ENCODE measurements around the gene KCNH5.

Gene KCNH5

DNA sequence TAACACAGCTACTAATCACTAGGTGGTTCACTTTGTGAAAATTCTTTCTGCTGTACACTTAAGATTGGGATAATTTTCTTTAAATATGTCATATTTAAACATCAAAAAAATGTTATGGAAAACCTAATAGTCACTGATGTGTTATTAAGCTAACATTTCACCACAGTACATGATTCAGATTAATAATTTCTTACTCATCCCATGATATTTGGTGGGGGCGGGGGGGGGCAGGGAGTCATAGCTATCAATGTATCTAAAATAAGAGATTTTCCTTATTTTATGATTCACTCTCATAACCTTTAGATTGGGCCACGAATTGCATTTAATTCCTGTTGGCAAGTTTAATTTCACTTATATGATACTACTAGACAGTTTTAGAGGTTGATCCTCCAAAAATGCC lies 88.8 kb downstream of the KCNH5 start:
- Histone ChIP-seq H3K9me3 (ENCODE audit: low read length) (no peaks in the 10 kb centered on the region), H3K4me3 (ENCODE audit: low read length) (no peak overlapping the region), H3K36me3 (ENCODE audit: insufficient read depth, low read length) (no peaks in the 10 kb centered on the region), H3K4me1 (ENCODE audit: insufficient read depth, low read length) (no peaks in the 10 kb centered on the region), H2AFZ (ENCODE audit: low read depth, low read length) (no peak overlapping the region), H3K27me3 (ENCODE audit: insufficient read depth, low read length) (no peaks in the 10 kb centered on the region)

GRCh38 chr14:62954165-62954564 lies 91.1 kb downstream of the KCNH5 start:
- no peaks in the 10 kb centered on the region for H3K36me3 ChIP-seq (ENCODE audit: insufficient read depth, low read length)
- H3K4me1 ChIP-seq (ENCODE audit: insufficient read depth, low read length) = no peaks in the 10 kb centered on the region
- no peak overlapping the region for H3K4me3 ChIP-seq (ENCODE audit: low read length)
- H3K27me3 ChIP-seq (ENCODE audit: insufficient read depth, low read length) = no peaks in the 10 kb centered on the region
- no peak overlapping the region for H2AFZ ChIP-seq (ENCODE audit: low read depth, low read length)
- no peaks in the 10 kb centered on the region for H3K9me3 ChIP-seq (ENCODE audit: low read length)

GRCh38 chr14:62952226-62952625 lies 93.0 kb downstream of the KCNH5 start:
- H2AFZ ChIP-seq (ENCODE audit: low read depth, low read length) = no peak overlapping the region
- no peak overlapping the region for H3K4me3 ChIP-seq (ENCODE audit: low read length)
- H3K27me3 ChIP-seq (ENCODE audit: insufficient read depth, low read length) = no peaks in the 10 kb centered on the region
- H3K36me3 ChIP-seq (ENCODE audit: insufficient read depth, low read length) = no peaks in the 10 kb centered on the region
- no peaks in the 10 kb centered on the region for H3K9me3 ChIP-seq (ENCODE audit: low read length)
- no peaks in the 10 kb centered on the region for H3K4me1 ChIP-seq (ENCODE audit: insufficient read depth, low read length)

GRCh38 chr14:62947301-62947700 lies 98.0 kb downstream of the KCNH5 start:
- H2AFZ ChIP-seq (ENCODE audit: low read depth, low read length) = no peak overlapping the region
- no peaks in the 10 kb centered on the region for H3K4me1 ChIP-seq (ENCODE audit: insufficient read depth, low read length)
- no peaks in the 10 kb centered on the region for H3K36me3 ChIP-seq (ENCODE audit: insufficient read depth, low read length)
- H3K4me3 ChIP-seq (ENCODE audit: low read length) = no peak overlapping the region
- no peaks in the 10 kb centered on the region for H3K27me3 ChIP-seq (ENCODE audit: insufficient read depth, low read length)
- H3K9me3 ChIP-seq (ENCODE audit: low read length) = no peaks in the 10 kb centered on the region

GRCh38 chr14:62946221-62946620 lies 99.0 kb downstream of the KCNH5 start:
- Histone ChIP-seq H3K4me3 (ENCODE audit: low read length) (no peak overlapping the region), H3K36me3 (ENCODE audit: insufficient read depth, low read length) (no peaks in the 10 kb centered on the region), H3K9me3 (ENCODE audit: low read length) (no peaks in the 10 kb centered on the region), H3K27me3 (ENCODE audit: insufficient read depth, low read length) (no peaks in the 10 kb centered on the region), H2AFZ (ENCODE audit: low read depth, low read length) (no peak overlapping the region), H3K4me1 (ENCODE audit: insufficient read depth, low read length) (no peaks in the 10 kb centered on the region)

GRCh38 chr14:62943202-62943601 lies 102.1 kb downstream of the KCNH5 start:
- H3K9me3 ChIP-seq (ENCODE audit: low read length) = no peaks in the 10 kb centered on the region
- no peaks in the 10 kb centered on the region for H3K27me3 ChIP-seq (ENCODE audit: insufficient read depth, low read length)
- no peaks in the 10 kb centered on the region for H3K4me1 ChIP-seq (ENCODE audit: insufficient read depth, low read length)
- no peaks in the 10 kb centered on the region for H3K36me3 ChIP-seq (ENCODE audit: insufficient read depth, low read length)
- H3K4me3 ChIP-seq (ENCODE audit: low read length) = no peak overlapping the region
- no peak overlapping the region for H2AFZ ChIP-seq (ENCODE audit: low read depth, low read length)

- no peaks in the 10 kb centered on the region for H3K9me3 ChIP-seq (ENCODE audit: low read length)
- no peaks in the 10 kb centered on the region for H3K27me3 ChIP-seq (ENCODE audit: insufficient read depth, low read length)
- no peak overlapping the region for H2AFZ ChIP-seq (ENCODE audit: low read depth, low read length)
- no peaks in the 10 kb centered on the region for H3K36me3 ChIP-seq (ENCODE audit: insufficient read depth, low read length)
- no peak overlapping the region for H3K4me3 ChIP-seq (ENCODE audit: low read length)
- H3K4me1 ChIP-seq (ENCODE audit: insufficient read depth, low read length) = no peaks in the 10 kb centered on the region
These were observed 105.3 kb downstream of the KCNH5 start for GRCh38 chr14:62939970-62940369.

DNA sequence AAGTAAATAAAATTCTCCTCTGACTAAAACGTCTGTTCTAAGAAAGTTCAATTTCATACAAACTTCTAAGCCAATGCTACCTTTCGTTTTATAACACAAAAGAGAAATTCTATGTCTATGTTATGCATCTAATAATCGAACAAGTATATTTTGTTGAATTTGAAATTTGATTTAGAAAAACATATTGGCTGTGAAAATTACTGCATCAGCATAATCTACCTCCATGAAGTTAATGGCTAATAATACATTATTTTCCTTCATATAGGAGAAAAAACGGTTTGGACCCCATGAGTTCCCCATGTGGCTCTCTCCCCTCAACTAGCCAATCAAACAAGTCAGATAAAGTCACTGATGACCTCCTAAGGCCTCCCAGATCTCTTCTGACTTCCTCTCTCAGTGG lies 106.5 kb downstream of the KCNH5 start:
- Histone ChIP-seq H3K27me3 (ENCODE audit: insufficient read depth, low read length) (no peaks in the 10 kb centered on the region), H3K9me3 (ENCODE audit: low read length) (no peaks in the 10 kb centered on the region), H3K4me1 (ENCODE audit: insufficient read depth, low read length) (peaks cover 1% of the 10 kb centered on the region), H3K36me3 (ENCODE audit: insufficient read depth, low read length) (no peaks in the 10 kb centered on the region), H3K4me3 (ENCODE audit: low read length) (no peak overlapping the region), H2AFZ (ENCODE audit: low read depth, low read length) (no peak overlapping the region)

DNA sequence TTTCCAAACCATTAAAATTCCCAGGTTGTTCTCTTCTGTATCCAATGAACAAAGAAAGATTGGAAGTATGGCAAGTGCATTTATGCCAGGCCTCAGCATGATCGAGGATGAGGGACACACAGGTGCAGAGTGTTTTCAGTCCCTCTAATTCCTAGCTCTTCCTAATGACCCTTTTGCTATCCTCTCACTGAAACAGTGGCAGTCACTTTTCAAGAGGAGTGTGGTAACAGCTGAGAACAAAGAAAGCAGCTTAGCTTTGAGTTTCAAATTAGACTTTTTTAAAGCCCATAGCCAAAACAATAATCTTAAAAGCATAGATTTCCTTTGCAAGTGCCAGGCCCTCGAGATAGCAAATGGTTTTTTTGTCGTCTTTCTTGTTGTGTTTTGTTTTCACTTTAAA lies 110.8 kb downstream of the KCNH5 start:
- Histone ChIP-seq H3K4me1 (ENCODE audit: insufficient read depth, low read length) (peaks cover 3% of the 10 kb centered on the region), H3K36me3 (ENCODE audit: insufficient read depth, low read length) (no peaks in the 10 kb centered on the region), H3K27me3 (ENCODE audit: insufficient read depth, low read length) (no peaks in the 10 kb centered on the region), H3K9me3 (ENCODE audit: low read length) (no peaks in the 10 kb centered on the region), H2AFZ (ENCODE audit: low read depth, low read length) (no peak overlapping the region), H3K4me3 (ENCODE audit: low read length) (no peak overlapping the region)

- H3K4me3 ChIP-seq (ENCODE audit: low read length) = no peak overlapping the region
- H3K4me1 ChIP-seq (ENCODE audit: insufficient read depth, low read length) = no peaks in the 10 kb centered on the region
- H3K27me3 ChIP-seq (ENCODE audit: insufficient read depth, low read length) = no peaks in the 10 kb centered on the region
- H2AFZ ChIP-seq (ENCODE audit: low read depth, low read length) = no peak overlapping the region
- no peaks in the 10 kb centered on the region for H3K9me3 ChIP-seq (ENCODE audit: low read length)
- H3K36me3 ChIP-seq (ENCODE audit: insufficient read depth, low read length) = no peaks in the 10 kb centered on the region
These were observed 123.8 kb downstream of the KCNH5 start for GRCh38 chr14:62921466-62921865.

- Histone ChIP-seq H3K36me3 (ENCODE audit: insufficient read depth, low read length) (no peaks in the 10 kb centered on the region), H3K27me3 (ENCODE audit: insufficient read depth, low read length) (no peaks in the 10 kb centered on the region), H3K4me3 (ENCODE audit: low read length) (no peak overlapping the region), H3K9me3 (ENCODE audit: low read length) (no peaks in the 10 kb centered on the region), H3K4me1 (ENCODE audit: insufficient read depth, low read length) (no peaks in the 10 kb centered on the region), H2AFZ (ENCODE audit: low read depth, low read length) (no peak overlapping the region)
These were observed 128.7 kb downstream of the KCNH5 start for GRCh38 chr14:62916551-62916950.

DNA sequence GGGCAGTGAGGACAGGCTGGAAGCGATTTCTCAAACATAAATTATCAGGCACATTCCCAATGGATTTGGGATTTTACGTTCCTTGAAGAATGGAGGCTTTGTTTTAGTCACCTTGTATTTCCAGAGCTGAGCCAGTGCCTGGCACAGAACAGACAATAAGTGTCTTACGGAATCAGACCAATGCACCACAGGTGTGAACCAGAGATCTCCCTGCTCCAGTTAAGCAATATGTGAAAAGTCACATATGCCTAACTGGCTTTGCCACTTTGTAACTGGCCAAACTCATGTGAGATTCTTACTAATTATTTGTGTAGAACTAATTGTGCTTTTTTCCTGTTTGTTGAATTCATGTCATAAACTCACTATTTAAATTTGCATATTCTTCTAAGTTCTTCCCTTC lies 130.4 kb downstream of the KCNH5 start:
- Histone ChIP-seq H3K36me3 (ENCODE audit: insufficient read depth, low read length) (no peaks in the 10 kb centered on the region), H3K27me3 (ENCODE audit: insufficient read depth, low read length) (no peaks in the 10 kb centered on the region), H3K4me3 (ENCODE audit: low read length) (no peak overlapping the region)

GRCh38 chr14:62914025-62914424 lies 131.2 kb downstream of the KCNH5 start:
- Histone ChIP-seq H3K9me3 (ENCODE audit: low read length) (no peaks in the 10 kb centered on the region), H3K4me1 (ENCODE audit: insufficient read depth, low read length) (no peaks in the 10 kb centered on the region), H2AFZ (ENCODE audit: low read depth, low read length) (no peak overlapping the region), H3K36me3 (ENCODE audit: insufficient read depth, low read length) (no peaks in the 10 kb centered on the region), H3K27me3 (ENCODE audit: insufficient read depth, low read length) (no peaks in the 10 kb centered on the region), H3K4me3 (ENCODE audit: low read length) (no peak overlapping the region)

More for the DNA sequence above, 130.4 kb downstream of the KCNH5 start:
- no peaks in the 10 kb centered on the region for H3K9me3 ChIP-seq (ENCODE audit: low read length)
- H2AFZ ChIP-seq (ENCODE audit: low read depth, low read length) = no peak overlapping the region
- H3K4me1 ChIP-seq (ENCODE audit: insufficient read depth, low read length) = no peaks in the 10 kb centered on the region

DNA sequence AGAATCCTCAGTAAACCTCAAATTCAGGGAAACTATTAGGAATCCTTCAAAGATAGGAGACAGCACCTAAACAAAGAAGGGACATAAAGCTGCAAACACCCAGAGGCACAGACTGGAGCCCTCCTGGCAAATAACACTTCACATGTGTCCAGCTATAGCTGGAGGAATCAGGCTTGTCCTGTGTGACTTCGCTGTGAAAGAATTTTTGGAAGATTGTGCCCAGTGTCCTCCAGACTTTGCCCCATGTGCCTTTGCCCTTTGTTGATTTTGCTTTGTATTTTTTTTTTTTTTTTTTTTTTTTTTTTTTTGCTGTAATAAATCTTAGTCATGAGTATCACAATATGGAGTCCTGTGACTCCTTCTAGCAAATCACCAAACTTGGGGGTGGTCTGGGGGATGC lies 136.8 kb downstream of the KCNH5 start:
- Histone ChIP-seq H3K4me3 (ENCODE audit: low read length) (no peak overlapping the region), H3K27me3 (ENCODE audit: insufficient read depth, low read length) (no peaks in the 10 kb centered on the region), H3K4me1 (ENCODE audit: insufficient read depth, low read length) (no peaks in the 10 kb centered on the region), H2AFZ (ENCODE audit: low read depth, low read length) (no peak overlapping the region), H3K36me3 (ENCODE audit: insufficient read depth, low read length) (no peaks in the 10 kb centered on the region), H3K9me3 (ENCODE audit: low read length) (no peaks in the 10 kb centered on the region)
